OCI-LY1 (cell line): ENCODE measurements around the gene CDH20.

Source experiments
- H2AFZ ChIP-seq: fragments of 200-600 bp; sonication (generic), shearing (Covaris generic); 2 replicates; pipeline ENCODE4 v1.6.0; 2014; ENCODE audit warnings: antibody characterized with exemption, mild to moderate bottlenecking, low read length
- H3F3A ChIP-seq: fragments of 200-600 bp; sonication (generic), shearing (Covaris generic); 2 replicates; pipeline ENCODE4 v1.6.0; 2014; ENCODE audit warnings: mild to moderate bottlenecking, antibody characterized with exemption, low read length, moderate library complexity; ENCODE audit not compliant: insufficient read depth
- H3K27ac ChIP-seq: fragments of 200-600 bp; sonication (generic); 2 replicates; pipeline ENCODE4 v1.5.1; 2014; ENCODE audit warnings: low read length, mixed run types, mild to moderate bottlenecking, low read depth; ENCODE audit not compliant: poor library complexity, severe bottlenecking
- H3K27me3 ChIP-seq: fragments of 200-600 bp; sonication (generic); 2 replicates; pipeline ENCODE4 v1.6.0; 2014; ENCODE audit warnings: antibody characterized with exemption, mild to moderate bottlenecking, low read length, moderate library complexity; ENCODE audit not compliant: insufficient read depth
- H3K36me3 ChIP-seq: fragments of 200-600 bp; sonication (generic); 2 replicates; pipeline ENCODE4 v1.6.1; 2014; ENCODE audit warnings: mild to moderate bottlenecking, antibody characterized with exemption, low read length, moderate library complexity, mixed read lengths; ENCODE audit not compliant: insufficient read depth
- H3K4me1 ChIP-seq: fragments of 200-600 bp; sonication (generic); 2 replicates; pipeline ENCODE4 v1.5.1; 2014; ENCODE audit warnings: mild to moderate bottlenecking, low read length, moderate library complexity; ENCODE audit not compliant: insufficient read depth, severe bottlenecking
- H3K4me2 ChIP-seq: fragments of 200-600 bp; sonication (generic), shearing (Covaris generic); 2 replicates; pipeline ENCODE4 v1.6.1; 2014; ENCODE audit warnings: low read length
- H3K4me3 ChIP-seq: fragments of 200-600 bp; sonication (generic); 2 replicates; pipeline ENCODE4 v1.5.1; 2014; ENCODE audit warnings: low read length, low read depth, mild to moderate bottlenecking, mixed read lengths; ENCODE audit not compliant: poor library complexity, severe bottlenecking
- H3K79me2 ChIP-seq: fragments of 200-600 bp; shearing (Covaris generic); 2 replicates; pipeline ENCODE4 v1.6.1; 2016; ENCODE audit warnings: mixed run types, low read length, mixed read lengths; ENCODE audit not compliant: insufficient read depth
- H3K9ac ChIP-seq: fragments of 200-600 bp; sonication (generic), shearing (Covaris generic); 2 replicates; pipeline ENCODE4 v1.6.1; 2014; ENCODE audit warnings: mild to moderate bottlenecking, low read length, mixed read lengths
- H3K9me2 ChIP-seq: fragments of 200-600 bp; sonication (generic), shearing (Covaris generic); 2 replicates; pipeline ENCODE4 v1.6.1; 2014; ENCODE audit warnings: low read depth, mild to moderate bottlenecking, low read length, mixed read lengths
- H3K9me3 ChIP-seq: fragments of 200-600 bp; shearing (Covaris generic); 2 replicates; pipeline ENCODE4 v1.6.1; 2014; ENCODE audit warnings: low read length, mixed read lengths
- H4K20me1 ChIP-seq: fragments of 200-600 bp; sonication (generic), shearing (Covaris generic); 2 replicates; pipeline ENCODE4 v1.6.0; 2016; ENCODE audit warnings: mild to moderate bottlenecking, low read length; ENCODE audit not compliant: insufficient read depth
- EZH2 ChIP-seq: fragments of 200-600 bp; sonication (generic), shearing (Covaris generic); IDR thresholded peaks from 2 replicates; pipeline ENCODE4 v1.8.0; 2017; ENCODE audit warnings: borderline replicate concordance, mixed run types, mild to moderate bottlenecking, antibody characterized with exemption, low read length, moderate library complexity, mixed read lengths
- TF ChIP-seq, protein P1 (sequence below): fragments of 200-600 bp; sonication (generic), shearing (Covaris generic); IDR thresholded peaks from 2 replicates; pipeline ENCODE4 v1.5.1; 2017; ENCODE audit warnings: mild to moderate bottlenecking, antibody characterized with exemption, low read length, moderate library complexity, mixed read lengths

The CDH20 gene

DNA sequence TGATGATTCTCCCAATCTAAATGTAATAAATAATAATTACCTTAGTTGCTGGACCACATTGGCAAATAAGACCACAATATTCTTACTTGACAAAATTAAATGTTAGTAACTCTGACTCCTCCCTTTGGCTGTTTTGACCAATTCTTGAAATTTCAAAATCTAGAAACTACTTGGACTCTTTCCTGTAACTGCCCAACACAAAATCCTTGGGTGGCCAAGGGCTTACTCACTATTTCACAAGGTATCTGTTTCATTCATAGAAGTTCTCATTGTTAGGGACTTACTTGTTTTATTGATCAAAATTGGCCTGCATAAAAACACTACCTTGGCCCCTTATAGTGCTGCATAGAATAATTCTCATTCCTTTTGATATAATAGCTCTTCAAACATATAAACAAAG lies 19.4 kb downstream of the CDH20 start:
- Histone ChIP-seq H3K9ac (no peak overlapping the region), H3K27ac (no peak overlapping the region), H3K79me2 (no peaks in the 10 kb centered on the region), H4K20me1 (no peaks in the 10 kb centered on the region), H3K9me3 (no peaks in the 10 kb centered on the region), H2AFZ (no peak overlapping the region), H3K4me3 (no peak overlapping the region), H3K27me3 (no peaks in the 10 kb centered on the region), H3K36me3 (no peaks in the 10 kb centered on the region), H3K4me2 (no peak overlapping the region), H3F3A (no peaks in the 10 kb centered on the region), H3K9me2 (no peaks in the 10 kb centered on the region), H3K4me1 (no peaks in the 10 kb centered on the region)
- TF ChIP-seq EZH2: no peak
- TF ChIP-seq, protein P1, sequence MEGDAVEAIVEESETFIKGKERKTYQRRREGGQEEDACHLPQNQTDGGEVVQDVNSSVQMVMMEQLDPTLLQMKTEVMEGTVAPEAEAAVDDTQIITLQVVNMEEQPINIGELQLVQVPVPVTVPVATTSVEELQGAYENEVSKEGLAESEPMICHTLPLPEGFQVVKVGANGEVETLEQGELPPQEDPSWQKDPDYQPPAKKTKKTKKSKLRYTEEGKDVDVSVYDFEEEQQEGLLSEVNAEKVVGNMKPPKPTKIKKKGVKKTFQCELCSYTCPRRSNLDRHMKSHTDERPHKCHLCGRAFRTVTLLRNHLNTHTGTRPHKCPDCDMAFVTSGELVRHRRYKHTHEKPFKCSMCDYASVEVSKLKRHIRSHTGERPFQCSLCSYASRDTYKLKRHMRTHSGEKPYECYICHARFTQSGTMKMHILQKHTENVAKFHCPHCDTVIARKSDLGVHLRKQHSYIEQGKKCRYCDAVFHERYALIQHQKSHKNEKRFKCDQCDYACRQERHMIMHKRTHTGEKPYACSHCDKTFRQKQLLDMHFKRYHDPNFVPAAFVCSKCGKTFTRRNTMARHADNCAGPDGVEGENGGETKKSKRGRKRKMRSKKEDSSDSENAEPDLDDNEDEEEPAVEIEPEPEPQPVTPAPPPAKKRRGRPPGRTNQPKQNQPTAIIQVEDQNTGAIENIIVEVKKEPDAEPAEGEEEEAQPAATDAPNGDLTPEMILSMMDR: no peak

DNA sequence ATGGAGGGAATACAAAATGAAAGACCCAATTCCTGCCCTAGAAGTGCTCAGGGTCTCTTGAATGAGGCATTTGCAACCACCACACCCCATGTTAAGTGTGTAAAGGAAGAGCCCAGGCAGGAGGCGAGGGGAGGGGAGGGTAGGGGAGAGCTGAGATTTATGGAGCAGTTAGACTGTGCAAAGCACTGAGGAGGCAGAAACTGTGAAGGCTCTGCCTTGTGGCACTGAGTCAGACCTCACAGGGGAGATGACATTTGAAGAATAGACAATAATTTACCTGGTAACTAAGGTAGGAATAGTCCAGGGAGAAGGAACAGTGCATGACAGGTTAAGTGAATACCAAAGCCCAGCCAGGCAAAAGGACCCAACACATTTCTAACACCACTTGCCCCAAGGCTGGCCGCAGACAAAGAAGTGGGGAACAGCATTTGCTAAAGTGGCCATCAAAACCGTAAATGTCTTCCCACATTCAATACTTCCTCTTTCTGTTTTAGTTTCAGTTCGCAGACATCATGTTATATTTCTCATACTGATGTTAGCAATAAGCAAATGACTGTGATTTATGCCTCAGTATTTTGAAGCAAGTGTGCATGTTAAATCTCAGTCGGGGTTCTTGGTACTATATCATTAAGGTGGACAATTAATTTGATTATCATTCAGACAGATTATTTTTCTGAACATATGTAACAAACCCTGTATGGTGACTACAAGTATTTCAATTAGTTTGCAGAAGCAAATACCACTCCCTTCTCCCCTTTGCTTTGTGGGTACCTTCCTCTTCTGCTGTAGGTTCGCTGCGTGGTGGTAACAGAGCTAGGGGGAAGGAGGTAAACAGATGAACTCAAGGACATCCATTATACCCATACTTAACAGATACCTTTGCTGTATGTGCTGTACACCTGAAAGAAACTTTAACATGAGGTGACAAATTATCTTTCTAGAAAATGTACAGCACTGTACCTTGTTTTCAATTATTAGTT lies 27.5 kb downstream of the CDH20 start:
- H3K27me3 ChIP-seq: no peaks in the 10 kb centered on the region
- H3K4me2 ChIP-seq: peak overlapping the region; percentile 57
- no peaks in the 10 kb centered on the region for H3F3A ChIP-seq
- H2AFZ ChIP-seq: no peak overlapping the region
- H3K4me3 ChIP-seq: peak overlapping the region; percentile 22
- H3K9me3 ChIP-seq: no peaks in the 10 kb centered on the region
- H3K27ac ChIP-seq: no peak overlapping the region
- H3K79me2 ChIP-seq: no peaks in the 10 kb centered on the region
- H3K36me3 ChIP-seq: no peaks in the 10 kb centered on the region
- H3K9ac ChIP-seq: no peak overlapping the region
- H3K9me2 ChIP-seq: no peaks in the 10 kb centered on the region
- H3K4me1 ChIP-seq: peaks cover 10% of the 10 kb centered on the region
- no peak for TF ChIP-seq EZH2
- TF ChIP-seq, protein P1: no peak
- no peaks in the 10 kb centered on the region for H4K20me1 ChIP-seq

DNA sequence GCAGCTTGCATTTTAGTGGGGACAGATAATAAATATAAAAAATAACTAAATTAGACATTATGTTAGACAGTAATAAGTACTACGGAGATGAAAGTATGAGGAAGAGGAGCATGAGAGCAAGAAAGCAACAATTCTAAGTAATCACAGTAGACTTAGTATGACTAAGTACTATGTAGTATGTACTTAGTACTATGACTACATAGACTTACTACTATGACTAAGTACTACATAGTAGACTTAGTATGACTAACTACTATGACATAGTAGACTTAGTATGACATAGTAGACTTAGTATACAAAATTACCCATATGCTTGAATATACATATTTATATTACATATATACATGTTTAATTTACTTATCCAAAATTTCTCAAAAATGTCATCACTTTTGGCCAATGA lies 29.3 kb downstream of the CDH20 start:
- H3K27me3 ChIP-seq: no peaks in the 10 kb centered on the region
- no peak overlapping the region for H3K9ac ChIP-seq
- no peak overlapping the region for H3K4me2 ChIP-seq
- H3F3A ChIP-seq: no peaks in the 10 kb centered on the region
- no peaks in the 10 kb centered on the region for H3K9me3 ChIP-seq
- H3K4me1 ChIP-seq: peaks cover 10% of the 10 kb centered on the region
- no peak overlapping the region for H3K4me3 ChIP-seq
- H3K9me2 ChIP-seq: no peaks in the 10 kb centered on the region
- H3K27ac ChIP-seq: no peak overlapping the region
- H2AFZ ChIP-seq: no peak overlapping the region
- TF ChIP-seq, protein P1: no peak
- no peak for TF ChIP-seq EZH2
- H3K79me2 ChIP-seq: no peaks in the 10 kb centered on the region
- no peaks in the 10 kb centered on the region for H4K20me1 ChIP-seq
- no peaks in the 10 kb centered on the region for H3K36me3 ChIP-seq
